Right atrium auricular region (tissue), 2 donors: ENCODE results near the gene ALLC. TPM values are rescaled to one million over a fixed set of nuclear protein-coding genes. Genes with fewer than 3 reads are reported as not detected.

Source experiments
- DNase-seq: peaks from one replicate; pipeline ENCODE4 v3.0.0-alpha.2; 2019; ENCODE audit warnings: low spot score
- H3K27ac ChIP-seq, 2 donors: fragments of 200-600 bp; sonication (generic); 1 replicate in 1 of 2; 2 replicates in 1 of 2; pipeline ENCODE4 v1.5.1; 2016 to 2019
- H3K27me3 ChIP-seq, 2 donors: fragments of 200-600 bp; sonication (generic); one replicate each; pipeline versions ENCODE4 v1.5.1 to v1.6.0; 2017 to 2019
- H3K36me3 ChIP-seq: fragments of 200-600 bp; sonication (generic); one replicate; pipeline ENCODE4 v1.5.1; 2016
- H3K4me1 ChIP-seq, 2 donors: fragments of 200-600 bp; sonication (generic); one replicate each; pipeline versions ENCODE4 v1.5.1 to v1.6.0; 2017 to 2019
- H3K4me3 ChIP-seq, 2 donors: fragments of 200-600 bp; sonication (generic); 1 replicate in 1 of 2; 2 replicates in 1 of 2; pipeline ENCODE4 v1.5.1; 2017 to 2019; ENCODE audit warnings: mild to moderate bottlenecking in 1 of 2, moderate library complexity in 1 of 2
- H3K9me3 ChIP-seq, 2 donors: fragments of 200-600 bp; sonication (generic); one replicate each; pipeline ENCODE4 v1.5.1; 2019
- total RNA-seq, 2 donors: library from RNA; depleted of rRNA; stranded (reverse); fragments of >200 nt; gene quantifications; one replicate each; pipeline ENCODE4 v1.1.0, GENCODE V29; 2016
- TF ChIP-seq, protein P1 (sequence below), 2 donors: fragments of 200-600 bp; sonication (generic); IDR thresholded peaks; one replicate each; pipeline ENCODE4 v1.5.1; 2019; ENCODE audit warnings: antibody characterized with exemption in 2 of 2

The ALLC gene
- total RNA-seq, 2 donors from 2014 or later = not detected

DNA sequence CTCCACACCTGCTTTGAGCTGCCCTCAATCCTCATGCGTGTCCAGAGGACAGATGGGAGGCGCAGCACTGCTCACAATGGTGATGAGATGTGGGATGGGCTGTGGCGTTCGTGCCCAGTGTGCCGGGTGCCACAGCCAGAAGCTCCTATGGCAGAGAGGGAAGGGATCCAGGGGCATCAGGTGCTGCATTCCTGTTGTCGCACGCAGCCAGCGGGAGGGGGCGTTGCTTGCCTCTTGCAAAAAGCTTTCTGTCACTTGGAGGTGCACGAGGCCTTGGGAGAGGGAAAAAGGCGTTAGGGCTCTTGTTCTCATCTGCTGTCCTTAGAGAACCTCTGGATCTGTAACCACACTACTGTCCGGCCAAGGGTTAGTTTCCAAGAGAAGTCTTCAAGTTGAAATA is 29.2 kb upstream of the ALLC start:
- Histone ChIP-seq H3K4me3 (no peak overlapping the region), H3K4me1 (peaks cover 0 to 9% of the 10 kb centered on the region in 2 donors), H3K27ac (no peak overlapping the region), H3K36me3 (no peaks in the 10 kb centered on the region), H3K27me3 (no peaks in the 10 kb centered on the region), H3K9me3 (no peaks in the 10 kb centered on the region)
- TF ChIP-seq, protein P1, sequence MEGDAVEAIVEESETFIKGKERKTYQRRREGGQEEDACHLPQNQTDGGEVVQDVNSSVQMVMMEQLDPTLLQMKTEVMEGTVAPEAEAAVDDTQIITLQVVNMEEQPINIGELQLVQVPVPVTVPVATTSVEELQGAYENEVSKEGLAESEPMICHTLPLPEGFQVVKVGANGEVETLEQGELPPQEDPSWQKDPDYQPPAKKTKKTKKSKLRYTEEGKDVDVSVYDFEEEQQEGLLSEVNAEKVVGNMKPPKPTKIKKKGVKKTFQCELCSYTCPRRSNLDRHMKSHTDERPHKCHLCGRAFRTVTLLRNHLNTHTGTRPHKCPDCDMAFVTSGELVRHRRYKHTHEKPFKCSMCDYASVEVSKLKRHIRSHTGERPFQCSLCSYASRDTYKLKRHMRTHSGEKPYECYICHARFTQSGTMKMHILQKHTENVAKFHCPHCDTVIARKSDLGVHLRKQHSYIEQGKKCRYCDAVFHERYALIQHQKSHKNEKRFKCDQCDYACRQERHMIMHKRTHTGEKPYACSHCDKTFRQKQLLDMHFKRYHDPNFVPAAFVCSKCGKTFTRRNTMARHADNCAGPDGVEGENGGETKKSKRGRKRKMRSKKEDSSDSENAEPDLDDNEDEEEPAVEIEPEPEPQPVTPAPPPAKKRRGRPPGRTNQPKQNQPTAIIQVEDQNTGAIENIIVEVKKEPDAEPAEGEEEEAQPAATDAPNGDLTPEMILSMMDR (IDR thresholded peaks at IDR 0.05) = no peak
- no peak for DNase-seq

DNA sequence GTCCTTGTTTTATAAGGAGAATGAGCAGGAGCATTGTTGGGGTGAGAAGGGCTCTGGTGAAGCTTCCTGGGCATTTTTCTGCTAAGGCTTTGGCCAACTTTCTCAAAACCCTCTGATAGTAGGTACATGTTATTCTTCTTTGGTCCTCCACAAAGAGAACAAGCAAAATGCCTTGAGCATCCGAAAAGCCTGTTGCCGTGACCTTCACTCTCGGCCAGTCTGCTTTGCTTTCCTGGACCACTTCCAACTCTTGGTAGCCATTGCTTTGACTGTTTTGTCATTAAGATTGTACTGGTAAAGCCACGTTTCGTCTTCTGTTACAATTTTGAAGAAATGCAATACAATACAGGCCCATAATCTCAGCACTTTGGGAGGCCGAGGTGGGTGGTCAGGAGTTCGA is 27.4 kb upstream of the ALLC start:
- Histone ChIP-seq H3K36me3 (no peaks in the 10 kb centered on the region), H3K4me1 (peaks cover 0 to 9% of the 10 kb centered on the region in 2 donors), H3K27me3 (no peaks in the 10 kb centered on the region), H3K27ac (no peak overlapping the region), H3K4me3 (no peak overlapping the region), H3K9me3 (no peaks in the 10 kb centered on the region)
- TF ChIP-seq, protein P1 (IDR thresholded peaks at IDR 0.05) = no peak
- DNase-seq = no peak

DNA sequence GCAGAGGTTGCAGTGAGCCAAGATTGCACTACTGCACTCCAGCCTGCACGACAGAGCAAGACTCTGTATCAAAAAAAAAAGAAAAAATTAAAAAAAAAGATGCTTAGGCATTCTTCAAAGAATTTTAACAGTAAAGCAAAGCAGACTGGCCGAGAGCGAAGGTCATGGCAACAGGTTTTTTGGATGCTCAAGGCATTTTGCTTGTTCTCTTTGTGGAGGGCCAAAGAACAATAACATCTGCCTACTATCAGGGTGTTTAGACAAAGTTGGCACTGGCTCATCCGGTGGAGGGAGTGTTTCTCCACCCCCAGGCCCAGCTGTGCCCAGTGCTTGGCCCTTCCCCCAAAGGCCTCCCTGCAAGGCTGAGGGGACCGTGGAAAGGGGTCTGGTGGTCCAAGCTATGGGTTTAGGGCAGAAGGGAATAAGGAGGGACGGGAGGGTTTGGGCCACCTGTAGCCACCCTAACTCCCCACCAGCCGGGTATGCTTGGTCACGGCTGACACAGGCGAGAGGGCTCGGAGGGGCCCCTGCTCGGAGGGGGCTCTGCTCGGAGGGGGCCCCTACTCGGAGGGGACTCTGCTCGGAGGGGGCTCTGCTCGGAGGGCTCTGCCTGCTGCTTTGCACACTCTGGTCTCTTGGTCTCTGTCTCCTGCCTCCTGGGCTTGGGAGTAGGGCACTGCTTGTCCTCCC is 26.7 kb upstream of the ALLC start:
- Histone ChIP-seq H3K27ac (no peak overlapping the region), H3K27me3 (no peaks in the 10 kb centered on the region), H3K4me1 (peaks cover 0 to 5% of the 10 kb centered on the region in 2 donors), H3K4me3 (no peak overlapping the region), H3K9me3 (no peaks in the 10 kb centered on the region), H3K36me3 (no peaks in the 10 kb centered on the region)
- no peak for DNase-seq
- TF ChIP-seq, protein P1 (IDR thresholded peaks at IDR 0.05) = no peak

DNA sequence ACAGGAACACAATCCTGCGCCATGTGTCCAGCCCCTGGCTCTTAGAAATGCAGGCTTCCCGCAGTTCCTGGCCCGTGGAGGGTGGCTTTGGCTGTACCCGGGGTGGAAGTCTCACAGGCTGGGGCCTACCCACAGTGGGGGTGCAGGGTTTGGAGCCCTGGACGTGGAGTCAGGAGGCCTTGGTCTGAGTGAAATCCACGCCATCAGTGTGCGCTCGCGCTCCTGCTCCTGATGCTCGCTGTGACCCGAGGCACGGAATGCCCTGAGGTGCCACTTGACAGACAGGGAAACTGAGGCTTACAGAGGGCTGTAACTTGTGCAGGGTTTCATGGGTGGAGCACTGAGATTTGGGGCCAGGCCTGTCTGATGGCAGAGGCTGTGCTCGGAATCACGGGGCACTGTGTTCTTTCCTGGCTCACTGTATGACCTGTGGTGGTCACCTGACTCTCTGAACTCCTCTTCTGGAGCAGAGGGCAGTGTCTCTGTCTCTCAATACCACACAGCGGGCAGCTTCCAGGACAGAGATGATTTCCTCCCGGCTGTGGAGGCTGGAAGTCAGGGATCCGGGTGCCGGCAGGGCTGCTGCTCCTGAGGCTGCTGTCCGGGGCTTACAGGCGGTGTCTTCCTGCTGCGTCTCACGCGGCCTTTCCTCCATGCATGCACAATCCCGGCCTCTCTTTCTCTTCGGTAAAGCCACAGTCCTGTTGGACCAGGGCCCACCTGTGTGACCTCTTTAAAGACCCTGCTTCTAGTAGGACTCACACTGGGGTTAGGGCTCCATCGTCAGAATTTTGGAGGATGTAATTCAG is 25.9 kb upstream of the ALLC start:
- no peak for DNase-seq
- TF ChIP-seq, protein P1 (IDR thresholded peaks at IDR 0.05) = no peak
- no peaks in the 10 kb centered on the region for H3K4me1 ChIP-seq

DNA sequence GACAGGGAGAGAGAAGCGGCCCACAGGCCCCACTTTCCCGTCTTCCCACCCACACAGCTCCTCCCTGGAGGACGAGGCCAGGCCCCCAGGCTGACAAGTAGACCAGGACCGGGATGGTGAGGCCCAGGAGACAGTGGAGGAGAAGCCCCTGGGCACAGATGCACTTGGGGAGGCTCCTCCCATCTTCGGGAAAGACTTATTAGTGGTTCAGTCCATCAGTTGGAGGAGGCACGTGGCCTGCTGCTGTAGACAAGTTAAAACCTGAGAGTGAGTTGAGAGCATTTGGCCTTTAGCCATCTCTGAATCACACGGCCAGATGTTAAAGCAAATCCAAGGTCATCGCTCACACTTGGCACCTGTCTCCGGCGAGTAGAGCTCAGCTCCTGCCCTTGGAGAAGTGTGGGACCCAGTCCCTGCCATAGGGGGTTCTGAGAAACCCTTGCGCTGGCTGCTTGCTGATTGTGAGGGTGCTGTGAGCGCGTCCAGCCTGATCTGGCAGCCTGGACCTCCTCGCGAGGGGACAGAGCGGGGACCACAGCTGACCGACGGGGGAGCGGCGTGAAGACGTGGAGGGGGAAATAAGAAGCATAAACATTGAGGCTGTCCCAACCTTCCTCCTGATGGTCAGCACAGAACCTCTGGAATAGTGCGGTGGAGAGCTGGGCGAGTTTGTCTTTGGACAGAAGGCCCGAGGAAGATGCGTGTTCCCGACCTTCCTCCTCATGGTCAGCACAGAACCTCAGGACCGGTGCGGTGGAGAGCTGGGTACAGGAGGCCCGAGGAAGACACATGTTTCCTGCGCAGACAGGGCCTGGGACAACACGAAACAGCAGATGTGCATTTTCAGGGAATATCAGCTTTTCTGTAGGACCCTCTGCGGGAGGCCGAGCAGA is 24.7 kb upstream of the ALLC start:
- Histone ChIP-seq H3K27me3 (no peaks in the 10 kb centered on the region), H3K36me3 (no peaks in the 10 kb centered on the region), H3K4me1 (no peaks in the 10 kb centered on the region), H3K9me3 (no peaks in the 10 kb centered on the region), H3K4me3 (no peak overlapping the region), H3K27ac (no peak overlapping the region)
- TF ChIP-seq, protein P1 (IDR thresholded peaks at IDR 0.05) = no peak
- no peak for DNase-seq

More for the DNA sequence above, 25.9 kb upstream of the ALLC start:
- Histone ChIP-seq H3K4me3 (no peak overlapping the region), H3K9me3 (no peaks in the 10 kb centered on the region), H3K27me3 (no peaks in the 10 kb centered on the region), H3K27ac (no peak overlapping the region), H3K36me3 (no peaks in the 10 kb centered on the region)
